ENCODE measurements around the gene SWSAP1.

- no peak for TF ChIP-seq REST (IDR thresholded peaks at IDR 0.05; ENCODE audit: insufficient read depth in 1 of 2, low read depth in 2 of 2, low read length in 2 of 2)
- TF ChIP-seq TAF1 (IDR thresholded peaks at IDR 0.05; ENCODE audit: borderline replicate concordance, insufficient read depth, low read length): no peak
- no peak for TF ChIP-seq POLR2AphosphoS5 (IDR thresholded peaks at IDR 0.05; ENCODE audit: low read depth, low read length)
These were observed 34.1 kb downstream of the SWSAP1 start for GRCh38 chr19:11408591-11408990.

All from PFSK-1 (cell line).